ENCODE measurements around the gene PAPSS1. TPM values are rescaled to one million over a fixed set of nuclear protein-coding genes. Genes with fewer than 3 reads are reported as not detected.

PAPSS1 gene
- total RNA-seq (ENCODE audit: low replicate concordance) = 70.8 and 124 TPM in 2 replicates

GRCh38 chr4:107719922-107720722, at the start of gene PAPSS1:
Gene PAPSS1, minus strand, starts transcription at chr4:107720234. Its CDS starts 55 bp downstream, at chr4:107720179.

Other genes starting within 250 kb of the PAPSS1 start
- 83.4 and 98.9 TPM in 2 replicates for gene SGMS2, start 104.7 kb upstream of the PAPSS1 start, total RNA-seq (ENCODE audit: low replicate concordance)
- 4.0 and 21.3 TPM in 2 replicates for gene CYP2U1, start 211.3 kb upstream of the PAPSS1 start, total RNA-seq (ENCODE audit: low replicate concordance)

All from smooth muscle cell of the coronary artery (primary cell).